ENCODE results near the gene LAMB2.

GRCh38 chr3:49181351-49181750 is 48.5 kb upstream of the LAMB2 start:
- TF ChIP-seq POLR2A (IDR thresholded peaks at IDR 0.05) (no peak), POLR2AphosphoS5 (IDR thresholded peaks at IDR 0.05) (no peak)
